ENCODE measurements around the gene EMX2.

Gene EMX2

GRCh38 chr10:117554241-117554814, 11.8 kb downstream of the EMX2 start:
- POLR2A ChIA-PET, result no interaction called here
- no peak for DNase-seq (ENCODE audit: extremely low spot score)
- CTCF ChIA-PET, result no interaction called here
- no peak for TF ChIP-seq SP1 (IDR thresholded peaks at IDR 0.05)

GRCh38 chr10:117555017-117555416, 12.5 kb downstream of the EMX2 start:
- CTCF ChIA-PET, result no interaction called here
- POLR2A ChIA-PET, result no interaction called here

GRCh38 chr10:117555863-117556262, 13.3 kb downstream of the EMX2 start:
- TF ChIP-seq L3MBTL2 (conservative IDR thresholded peaks at IDR 0.05) (no peak), SP1 (IDR thresholded peaks at IDR 0.05) (no peak), BHLHE40 (IDR thresholded peaks at IDR 0.05; ENCODE audit: borderline replicate concordance) (no peak), PKNOX1 (IDR thresholded peaks at IDR 0.05) (no peak), ELF4 (IDR thresholded peaks at IDR 0.05) (no peak), TARDBP (IDR thresholded peaks at IDR 0.05) (no peak), FOXK2 (IDR thresholded peaks at IDR 0.05) (no peak), FOXA1 (IDR thresholded peaks at IDR 0.05) (no peak), FOXM1 (IDR thresholded peaks at IDR 0.05; ENCODE audit: borderline replicate concordance) (no peak), CTBP1 (IDR thresholded peaks at IDR 0.05; ENCODE audit: borderline replicate concordance) (no peak), ZNF384 (IDR thresholded peaks at IDR 0.05) (no peak), NFRKB (IDR thresholded peaks at IDR 0.05) (no peak), HDGF (IDR thresholded peaks at IDR 0.05; ENCODE audit: borderline replicate concordance) (no peak), SUZ12 (IDR thresholded peaks at IDR 0.05) (no peak), LEF1 (IDR thresholded peaks at IDR 0.05; ENCODE audit: borderline replicate concordance) (no peak), ARNT (IDR thresholded peaks at IDR 0.05) (no peak)
- CTCF ChIA-PET, result interaction anchor here (0.7 kb wide), 1 partner anchor 124 kb away, joined by 3 read pairs; no protein-coding TSS in a partner anchor
- POLR2A ChIA-PET, result no interaction called here
- no peak for DNase-seq (ENCODE audit: extremely low spot score)

More at GRCh38 chr10:117555017-117555416, 12.5 kb downstream of the EMX2 start:
- TF ChIP-seq ARNT (IDR thresholded peaks at IDR 0.05) (no peak), CTBP1 (IDR thresholded peaks at IDR 0.05; ENCODE audit: borderline replicate concordance) (no peak), SUZ12 (IDR thresholded peaks at IDR 0.05) (no peak)
- no peak for DNase-seq (ENCODE audit: extremely low spot score)

GRCh38 chr10:117556356-117556755, 13.8 kb downstream of the EMX2 start:
- CTCF ChIA-PET, result interaction anchor here (0.6 to 0.7 kb wide), 2 partner anchors 19 to 125 kb away, joined by 3 read pairs; no protein-coding TSS in a partner anchor
- DNase-seq (ENCODE audit: extremely low spot score), result no peak
- TF ChIP-seq TARDBP (IDR thresholded peaks at IDR 0.05) (no peak), FOXK2 (IDR thresholded peaks at IDR 0.05) (no peak), ARNT (IDR thresholded peaks at IDR 0.05) (no peak)
- POLR2A ChIA-PET, result no interaction called here

- TF ChIP-seq HDGF (IDR thresholded peaks at IDR 0.05; ENCODE audit: borderline replicate concordance) (no peak), SUZ12 (IDR thresholded peaks at IDR 0.05) (no peak), ARNT (IDR thresholded peaks at IDR 0.05) (no peak), LEF1 (IDR thresholded peaks at IDR 0.05; ENCODE audit: borderline replicate concordance) (no peak), ZNF384 (IDR thresholded peaks at IDR 0.05) (no peak), L3MBTL2 (conservative IDR thresholded peaks at IDR 0.05) (no peak), BHLHE40 (IDR thresholded peaks at IDR 0.05; ENCODE audit: borderline replicate concordance) (no peak), PKNOX1 (IDR thresholded peaks at IDR 0.05) (no peak), FOXM1 (IDR thresholded peaks at IDR 0.05; ENCODE audit: borderline replicate concordance) (no peak), SP1 (IDR thresholded peaks at IDR 0.05) (no peak), TARDBP (IDR thresholded peaks at IDR 0.05) (no peak), FOXK2 (IDR thresholded peaks at IDR 0.05) (no peak)
- ChIA-PET POLR2A (no interaction called here), CTCF (no interaction called here)
- no peak for DNase-seq (ENCODE audit: extremely low spot score)
Measured at GRCh38 chr10:117559712-117560111, 17.2 kb downstream of the EMX2 start.

GRCh38 chr10:117560942-117561341, 18.4 kb downstream of the EMX2 start:
- POLR2A ChIA-PET, result no interaction called here
- CTCF ChIA-PET, result no interaction called here
- TF ChIP-seq HDGF (IDR thresholded peaks at IDR 0.05; ENCODE audit: borderline replicate concordance), result no peak
- no peak for DNase-seq (ENCODE audit: extremely low spot score)

- no peak for TF ChIP-seq SP1 (IDR thresholded peaks at IDR 0.05)
- TF ChIP-seq FOXA1 (IDR thresholded peaks at IDR 0.05), result no peak
- no peak for TF ChIP-seq BHLHE40 (IDR thresholded peaks at IDR 0.05; ENCODE audit: borderline replicate concordance)
- CTCF ChIA-PET, result no interaction called here
- DNase-seq (ENCODE audit: extremely low spot score), result no peak
- POLR2A ChIA-PET, result no interaction called here
Measured at GRCh38 chr10:117562220-117562619, 19.7 kb downstream of the EMX2 start.

GRCh38 chr10:117562896-117563737, 20.6 kb downstream of the EMX2 start:
- POLR2A ChIA-PET, result no interaction called here
- TF ChIP-seq HDGF (IDR thresholded peaks at IDR 0.05; ENCODE audit: borderline replicate concordance) (no peak), ELF4 (IDR thresholded peaks at IDR 0.05) (no peak), ARNT (IDR thresholded peaks at IDR 0.05) (no peak), LEF1 (IDR thresholded peaks at IDR 0.05; ENCODE audit: borderline replicate concordance) (no peak), FOXM1 (IDR thresholded peaks at IDR 0.05; ENCODE audit: borderline replicate concordance) (no peak), L3MBTL2 (conservative IDR thresholded peaks at IDR 0.05) (no peak), BHLHE40 (IDR thresholded peaks at IDR 0.05; ENCODE audit: borderline replicate concordance) (no peak), NFRKB (IDR thresholded peaks at IDR 0.05) (no peak), TARDBP (IDR thresholded peaks at IDR 0.05) (no peak), FOXA1 (IDR thresholded peaks at IDR 0.05) (no peak), CTBP1 (IDR thresholded peaks at IDR 0.05; ENCODE audit: borderline replicate concordance) (no peak), FOXK2 (IDR thresholded peaks at IDR 0.05) (no peak)
- CTCF ChIA-PET, result no interaction called here
- DNase-seq (ENCODE audit: extremely low spot score), result no peak

Measured in HEK293T (cell line).